22Rv1 (cell line): ENCODE measurements around the gene VMA21.

Experiments
- CTCF ChIP-seq: fragments of 450-650 bp; IDR thresholded peaks from 2 replicates; pipeline ENCODE4 v1.5.1; 2017; ENCODE audit warnings: mild to moderate bottlenecking
- ZFX ChIP-seq: fragments of 450-650 bp; IDR thresholded peaks from 2 replicates; pipeline ENCODE4 v1.6.1; 2017; ENCODE audit warnings: antibody characterized with exemption, borderline replicate concordance

- TF ChIP-seq CTCF, result no peak
- TF ChIP-seq ZFX, result no peak
Measured at GRCh38 chrX:151424505-151424904, 27.5 kb downstream of the VMA21 start.
